ENCODE measurements around the gene GPAT2. TPM values are rescaled to one million over a fixed set of nuclear protein-coding genes. Genes with fewer than 3 reads are reported as not detected.
"Not testable (repeated sequence)": the region's sequence is repeated elsewhere in the genome, so short reads cannot be mapped to it uniquely, and the experiment has no call there.

Gene GPAT2
- total and polyA plus RNA-seq, 5 donors from 2014 or later: 0.64 to 4.6 (median 1.1) TPM

- not testable (repeated sequence) for H3K27me3 Mint-ChIP-seq; H3K27ac Mint-ChIP-seq; DNase-seq; H3K4me1 ChIP-seq (ENCODE audit: control insufficient read depth, insufficient read depth, low read length, poor library complexity, severe bottlenecking); H3K27me3 ChIP-seq (ENCODE audit: control insufficient read depth, insufficient read depth, low read length); H3K4me3 Mint-ChIP-seq; H3K27ac ChIP-seq (ENCODE audit: insufficient read depth, low read length, poor library complexity, severe bottlenecking); H3K4me3 ChIP-seq (ENCODE audit: low read depth, low read length); H3K36me3 ChIP-seq (ENCODE audit: control insufficient read depth, insufficient read depth, low read length); H3K9me3 ChIP-seq (ENCODE audit: control insufficient read depth in 2 of 2, low read length in 2 of 2); H3K36me3 Mint-ChIP-seq; ATAC-seq (ENCODE audit: low read depth in 2 of 2); H3K4me1 Mint-ChIP-seq; H3K9me3 Mint-ChIP-seq
Observed at GRCh38 chr2:96067098-96067660, 32.5 kb upstream of the GPAT2 start.

GRCh38 chr2:96066511-96066910 lies 31.8 kb upstream of the GPAT2 start:
- H3K9me3 Mint-ChIP-seq; H3K4me1 ChIP-seq (ENCODE audit: control insufficient read depth, insufficient read depth, low read length, poor library complexity, severe bottlenecking); H3K36me3 ChIP-seq (ENCODE audit: control insufficient read depth, insufficient read depth, low read length); H3K27ac Mint-ChIP-seq; H3K27me3 Mint-ChIP-seq; H3K4me1 Mint-ChIP-seq; H3K4me3 Mint-ChIP-seq; H3K9me3 ChIP-seq (ENCODE audit: control insufficient read depth in 2 of 2, low read length in 2 of 2); DNase-seq; H3K4me3 ChIP-seq (ENCODE audit: low read depth, low read length); ATAC-seq (ENCODE audit: low read depth in 2 of 2); H3K36me3 Mint-ChIP-seq; H3K27me3 ChIP-seq (ENCODE audit: control insufficient read depth, insufficient read depth, low read length); H3K27ac ChIP-seq (ENCODE audit: insufficient read depth, low read length, poor library complexity, severe bottlenecking): not testable (repeated sequence)

- not testable (repeated sequence) for H3K36me3 Mint-ChIP-seq; ATAC-seq (ENCODE audit: low read depth in 2 of 2); H3K27ac Mint-ChIP-seq; H3K4me1 Mint-ChIP-seq; H3K4me1 ChIP-seq (ENCODE audit: control insufficient read depth, insufficient read depth, low read length, poor library complexity, severe bottlenecking); H3K27me3 ChIP-seq (ENCODE audit: control insufficient read depth, insufficient read depth, low read length); H3K9me3 Mint-ChIP-seq; H3K36me3 ChIP-seq (ENCODE audit: control insufficient read depth, insufficient read depth, low read length); H3K27me3 Mint-ChIP-seq; H3K4me3 Mint-ChIP-seq; H3K4me3 ChIP-seq (ENCODE audit: low read depth, low read length); H3K27ac ChIP-seq (ENCODE audit: insufficient read depth, low read length, poor library complexity, severe bottlenecking); DNase-seq; H3K9me3 ChIP-seq (ENCODE audit: control insufficient read depth in 2 of 2, low read length in 2 of 2)
Observed at GRCh38 chr2:96065954-96066353, 31.2 kb upstream of the GPAT2 start.

- no peaks in the 10 kb centered on the region for H3K9me3 ChIP-seq (ENCODE audit: control insufficient read depth in 2 of 2, low read length in 2 of 2)
- H3K27me3 Mint-ChIP-seq: no peaks in the 10 kb centered on the region
- no peaks in the 10 kb centered on the region for H3K4me1 ChIP-seq (ENCODE audit: control insufficient read depth, insufficient read depth, low read length, poor library complexity, severe bottlenecking)
- ATAC-seq (ENCODE audit: low read depth in 2 of 2) (no peak), DNase-seq (no peak)
- no peaks in the 10 kb centered on the region for H3K36me3 ChIP-seq (ENCODE audit: control insufficient read depth, insufficient read depth, low read length)
- H3K4me3 ChIP-seq (ENCODE audit: low read depth, low read length): no peak overlapping the region
- no peaks in the 10 kb centered on the region for H3K27me3 ChIP-seq (ENCODE audit: control insufficient read depth, insufficient read depth, low read length)
- H3K9me3 Mint-ChIP-seq: no peaks in the 10 kb centered on the region
- peaks cover 0 to 2% (median 0%) of the 10 kb centered on the region in 4 donors for H3K4me1 Mint-ChIP-seq
- no peak overlapping the region for H3K27ac ChIP-seq (ENCODE audit: insufficient read depth, low read length, poor library complexity, severe bottlenecking)
- H3K27ac Mint-ChIP-seq: no peak overlapping the region
- H3K36me3 Mint-ChIP-seq: no peaks in the 10 kb centered on the region
- H3K4me3 Mint-ChIP-seq: no peak overlapping the region
Observed at GRCh38 chr2:96065381-96065930, 30.7 kb upstream of the GPAT2 start.

GRCh38 chr2:96064760-96065159 lies 30.0 kb upstream of the GPAT2 start:
- not testable (repeated sequence) for H3K27ac ChIP-seq (ENCODE audit: insufficient read depth, low read length, poor library complexity, severe bottlenecking); H3K4me1 Mint-ChIP-seq; DNase-seq; H3K4me1 ChIP-seq (ENCODE audit: control insufficient read depth, insufficient read depth, low read length, poor library complexity, severe bottlenecking); H3K36me3 Mint-ChIP-seq; H3K27me3 ChIP-seq (ENCODE audit: control insufficient read depth, insufficient read depth, low read length); ATAC-seq (ENCODE audit: low read depth in 2 of 2); H3K27ac Mint-ChIP-seq; H3K27me3 Mint-ChIP-seq; H3K9me3 Mint-ChIP-seq; H3K36me3 ChIP-seq (ENCODE audit: control insufficient read depth, insufficient read depth, low read length); H3K9me3 ChIP-seq (ENCODE audit: control insufficient read depth in 2 of 2, low read length in 2 of 2); H3K4me3 ChIP-seq (ENCODE audit: low read depth, low read length); H3K4me3 Mint-ChIP-seq

GRCh38 chr2:96064047-96064675 lies 29.4 kb upstream of the GPAT2 start:
- not testable (repeated sequence) for H3K4me3 ChIP-seq (ENCODE audit: low read depth, low read length); H3K9me3 ChIP-seq (ENCODE audit: control insufficient read depth in 2 of 2, low read length in 2 of 2); H3K27ac ChIP-seq (ENCODE audit: insufficient read depth, low read length, poor library complexity, severe bottlenecking); H3K9me3 Mint-ChIP-seq; DNase-seq; H3K36me3 Mint-ChIP-seq; H3K27me3 Mint-ChIP-seq; H3K27ac Mint-ChIP-seq; H3K4me3 Mint-ChIP-seq; H3K4me1 Mint-ChIP-seq; ATAC-seq (ENCODE audit: low read depth in 2 of 2); H3K36me3 ChIP-seq (ENCODE audit: control insufficient read depth, insufficient read depth, low read length); H3K27me3 ChIP-seq (ENCODE audit: control insufficient read depth, insufficient read depth, low read length); H3K4me1 ChIP-seq (ENCODE audit: control insufficient read depth, insufficient read depth, low read length, poor library complexity, severe bottlenecking)

- H3K27me3 Mint-ChIP-seq; H3K4me3 ChIP-seq (ENCODE audit: low read depth, low read length); H3K4me1 ChIP-seq (ENCODE audit: control insufficient read depth, insufficient read depth, low read length, poor library complexity, severe bottlenecking); H3K4me1 Mint-ChIP-seq; H3K9me3 Mint-ChIP-seq; H3K27me3 ChIP-seq (ENCODE audit: control insufficient read depth, insufficient read depth, low read length); H3K9me3 ChIP-seq (ENCODE audit: control insufficient read depth in 2 of 2, low read length in 2 of 2); H3K36me3 Mint-ChIP-seq; H3K4me3 Mint-ChIP-seq; H3K27ac ChIP-seq (ENCODE audit: insufficient read depth, low read length, poor library complexity, severe bottlenecking); H3K36me3 ChIP-seq (ENCODE audit: control insufficient read depth, insufficient read depth, low read length): not testable (repeated sequence)
- ATAC-seq (ENCODE audit: low read depth in 2 of 2): peak; percentile 50 to 68
- H3K27ac Mint-ChIP-seq: peak overlapping the region in 1 of 3 donors; percentile 27
- DNase-seq: peak in 2 of 3 donors; percentile 2 to 11
Observed at GRCh38 chr2:96063116-96063899, 28.6 kb upstream of the GPAT2 start.

GRCh38 chr2:96062483-96062882 lies 27.8 kb upstream of the GPAT2 start:
- H3K27me3 Mint-ChIP-seq; H3K36me3 Mint-ChIP-seq; H3K9me3 Mint-ChIP-seq; H3K9me3 ChIP-seq (ENCODE audit: control insufficient read depth in 2 of 2, low read length in 2 of 2); H3K27me3 ChIP-seq (ENCODE audit: control insufficient read depth, insufficient read depth, low read length); DNase-seq; H3K36me3 ChIP-seq (ENCODE audit: control insufficient read depth, insufficient read depth, low read length); H3K4me3 ChIP-seq (ENCODE audit: low read depth, low read length); H3K4me1 Mint-ChIP-seq; ATAC-seq (ENCODE audit: low read depth in 2 of 2); H3K4me1 ChIP-seq (ENCODE audit: control insufficient read depth, insufficient read depth, low read length, poor library complexity, severe bottlenecking); H3K4me3 Mint-ChIP-seq; H3K27ac ChIP-seq (ENCODE audit: insufficient read depth, low read length, poor library complexity, severe bottlenecking); H3K27ac Mint-ChIP-seq: not testable (repeated sequence)
